PC-3 (cell line): ENCODE data around the gene PTGES2. TPM values are rescaled to one million over a fixed set of nuclear protein-coding genes. Genes with fewer than 3 reads are reported as not detected.
A peak's percentile ranks its signal among the peaks of the same experiment; 100 is the strongest.

Experiments used
- ATAC-seq: fragments of 200-7000 bp; cut with Tn5 transposase; 2 replicates; pipeline ENCODE4 v1.9.1; 2020; ENCODE audit warnings: mild to moderate bottlenecking, moderate library complexity
- BruUV-seq: library from RNA; stranded (reverse); fragments of 400-500 nt; replicated peaks from 2 replicates; lab custom pipeline; 2021; lab: Mats Ljungman, UMichigan
- CTCF ChIA-PET: fragments of 300-600 bp; sonication (Branson Sonifier 250); formaldehyde crosslinking; loops from one replicate; lab custom pipeline; 2022; ENCODE audit warnings: antibody characterized with exemption; lab: Charles Lee
- POLR2A ChIA-PET: fragments of 300-600 bp; sonication (Branson Sonifier 250); formaldehyde crosslinking; loops from one replicate; lab custom pipeline; 2022; ENCODE audit warnings: antibody characterized with exemption; ENCODE audit not compliant: unreplicated experiment; lab: Charles Lee
- DNase-seq: peaks from one replicate; pipeline ENCODE4 v3.0.0-alpha.2; 2015
- H2AFZ ChIP-seq: fragments of 300-600 bp; sonication (generic); 2 replicates; pipeline ENCODE4 v1.6.0; 2016; ENCODE audit warnings: antibody characterized with exemption, low read length
- H3F3A ChIP-seq: fragments of 300-600 bp; sonication (generic); one replicate; pipeline ENCODE4 v1.6.0; 2017; ENCODE audit warnings: antibody characterized with exemption, low read length, control low read depth, mild to moderate bottlenecking; ENCODE audit not compliant: unreplicated experiment
- H3K27ac ChIP-seq: fragments of 300-600 bp; sonication (generic); 2 replicates; pipeline ENCODE4 v1.5.1; 2016; ENCODE audit warnings: mild to moderate bottlenecking, low read length
- H3K27me3 ChIP-seq: fragments of 300-600 bp; sonication (generic); 2 replicates; pipeline ENCODE4 v1.6.1; 2016; ENCODE audit warnings: low read length, mixed read lengths
- H3K36me3 ChIP-seq: fragments of 300-600 bp; sonication (generic); 2 replicates; pipeline ENCODE4 v1.6.1; 2016; ENCODE audit warnings: low read depth, mixed run types, low read length, mixed read lengths
- H3K4me1 ChIP-seq: fragments of 300-600 bp; sonication (generic); 2 replicates; pipeline ENCODE4 v1.5.1; 2016; ENCODE audit warnings: low read length; ENCODE audit not compliant: insufficient read depth
- H3K4me2 ChIP-seq: fragments of 300-600 bp; sonication (generic); 2 replicates; pipeline ENCODE4 v1.6.0; 2016; ENCODE audit warnings: low read length
- H3K4me3 ChIP-seq: fragments of 300-600 bp; sonication (generic); 2 replicates; pipeline ENCODE4 v1.5.1; 2016; ENCODE audit warnings: mild to moderate bottlenecking, low read length, mixed read lengths
- H3K79me2 ChIP-seq: fragments of 300-600 bp; sonication (generic); 2 replicates; pipeline ENCODE4 v1.6.1; 2017; ENCODE audit warnings: low read length, mixed read lengths
- H3K9ac ChIP-seq: fragments of 300-600 bp; sonication (generic); 2 replicates; pipeline ENCODE4 v1.6.0; 2016; ENCODE audit warnings: mild to moderate bottlenecking, low read length
- H3K9me2 ChIP-seq: fragments of 300-600 bp; sonication (generic); replicated peaks from 2 replicates; pipeline ENCODE4 v1.6.1; 2016; ENCODE audit warnings: mixed run types, low read length, mixed read lengths
- H3K9me3 ChIP-seq: fragments of 300-600 bp; sonication (generic); 2 replicates; pipeline ENCODE4 v1.6.1; 2016; ENCODE audit warnings: low read length, mixed read lengths
- H4K20me1 ChIP-seq: fragments of 300-600 bp; sonication (generic); 2 replicates; pipeline ENCODE4 v1.6.1; 2016; ENCODE audit warnings: low read length, mixed read lengths
- CTCF ChIP-seq: fragments of 300-600 bp; sonication (generic); conservative IDR thresholded peaks from 2 replicates; pipeline ENCODE4 v1.5.1; 2017; ENCODE audit warnings: antibody characterized with exemption, low read depth, mild to moderate bottlenecking, low read length
- EZH2 ChIP-seq: fragments of 300-600 bp; sonication (generic); IDR thresholded peaks from one replicate; pipeline ENCODE4 v1.6.1; 2017; ENCODE audit warnings: antibody characterized with exemption, mild to moderate bottlenecking, low read length; ENCODE audit not compliant: unreplicated experiment
- EZH2phosphoT487 ChIP-seq: fragments of 300-600 bp; sonication (generic); IDR thresholded peaks from 2 replicates; pipeline ENCODE4 v1.6.1; 2018; ENCODE audit warnings: mild to moderate bottlenecking, antibody characterized with exemption, low read length, borderline replicate concordance
- intact Hi-C: fragments of 100-400 bp; cut with micrococcal nuclease; formaldehyde crosslinking; loops from 2 replicates; pipeline ENCODE4 v1.9.0; 2023
- total RNA-seq: library from RNA; depleted of rRNA; stranded (reverse); fragments of >200 nt; gene quantifications from 2 replicates; pipeline ENCODE4 v1.2.3, GENCODE V29; 2014

PTGES2 gene
- total RNA-seq, 1 experiment from 2014 or later, result 258 TPM

GRCh38 chr9:128127990-128128835 is 684 bp upstream of the PTGES2 start:
- TSS peak; percentile 34 for BruUV-seq
- no peaks in the 10 kb centered on the region for H3F3A ChIP-seq
- CTCF ChIA-PET, result no interaction called here
- intact Hi-C loops, result loop anchor here (5.0 kb wide), 1 partner anchor 34 kb away; the partner anchor contains the start of gene BBLN
- H3K27ac ChIP-seq, result peak overlapping the region; percentile 87
- peak overlapping the region; percentile 97 for H3K9ac ChIP-seq
- POLR2A ChIA-PET, result interaction anchor here (0.5 to 0.6 kb wide), 2 partner anchors 32 to 486 kb away, joined by 4 read pairs; partner anchors contain the start of gene BBLN
- ATAC-seq (peak; percentile 71), DNase-seq (peak; percentile 82)
- H4K20me1 ChIP-seq, result no peaks in the 10 kb centered on the region
- peaks cover 10% of the 10 kb centered on the region; the same call in 1 of the 2 replicates for H3K4me1 ChIP-seq
- H3K4me3 ChIP-seq, result peak overlapping the region; percentile 95
- peaks cover 8% of the 10 kb centered on the region; the same call in 1 of the 2 replicates for H3K36me3 ChIP-seq
- peak overlapping the region; percentile 89 for H2AFZ ChIP-seq
- H3K79me2 ChIP-seq, result peaks cover 37% of the 10 kb centered on the region
- H3K9me2 ChIP-seq, result no peaks in the 10 kb centered on the region
- TF ChIP-seq EZH2phosphoT487, result no peak
- TF ChIP-seq EZH2, result no peak
- TF ChIP-seq CTCF, result no peak
- H3K9me3 ChIP-seq, result no peaks in the 10 kb centered on the region
- no peaks in the 10 kb centered on the region for H3K27me3 ChIP-seq
- H3K4me2 ChIP-seq, result peak overlapping the region; percentile 94

- no peaks in the 10 kb centered on the region for H3F3A ChIP-seq
- peaks cover 37% of the 10 kb centered on the region for H3K79me2 ChIP-seq
- H3K9ac ChIP-seq, result no peak overlapping the region
- H3K4me3 ChIP-seq, result peak overlapping the region; percentile 95
- no TSS peak for BruUV-seq
- DNase-seq (no peak), ATAC-seq (no peak)
- no peak overlapping the region for H2AFZ ChIP-seq
- no peaks in the 10 kb centered on the region for H3K9me2 ChIP-seq
- peak overlapping the region; percentile 94 for H3K4me2 ChIP-seq
- intact Hi-C loops, result loop anchor here (5.0 kb wide), 1 partner anchor 37 kb away; the partner anchor contains the start of gene BBLN
- peaks cover 8% of the 10 kb centered on the region; the same call in 1 of the 2 replicates for H3K36me3 ChIP-seq
- CTCF ChIA-PET, result no interaction called here
- no peak overlapping the region for H3K27ac ChIP-seq
- POLR2A ChIA-PET, result no interaction called here
- no peaks in the 10 kb centered on the region for H3K27me3 ChIP-seq
- TF ChIP-seq EZH2, result no peak
- no peaks in the 10 kb centered on the region for H3K9me3 ChIP-seq
- H4K20me1 ChIP-seq, result no peaks in the 10 kb centered on the region
- peaks cover 10% of the 10 kb centered on the region; the same call in 1 of the 2 replicates for H3K4me1 ChIP-seq
Observed at GRCh38 chr9:128125580-128126354, 1.8 kb downstream of the PTGES2 start.

- Histone ChIP-seq H4K20me1 (no peaks in the 10 kb centered on the region), H3F3A (no peaks in the 10 kb centered on the region), H3K9me3 (no peaks in the 10 kb centered on the region), H2AFZ (no peak overlapping the region), H3K79me2 (peaks cover 37% of the 10 kb centered on the region), H3K4me1 (peaks cover 10% of the 10 kb centered on the region; the same call in 1 of the 2 replicates), H3K4me2 (peak overlapping the region; percentile 94; the same call in 1 of the 2 replicates), H3K9ac (no peak overlapping the region), H3K36me3 (peaks cover 8% of the 10 kb centered on the region; the same call in 1 of the 2 replicates), H3K27ac (no peak overlapping the region), H3K4me3 (no peak overlapping the region), H3K27me3 (no peaks in the 10 kb centered on the region), H3K9me2 (no peaks in the 10 kb centered on the region)
- POLR2A ChIA-PET, result no interaction called here
- no peak for ATAC-seq
- BruUV-seq, result no TSS peak
- TF ChIP-seq CTCF (peak; percentile 73), EZH2 (no peak), EZH2phosphoT487 (no peak)
- CTCF ChIA-PET, result interaction anchor here (0.6 kb wide), 2 partner anchors 58 to 157 kb away, joined by 3 read pairs; no protein-coding TSS in a partner anchor
- intact Hi-C loops, result loop anchor here (5.0 kb wide), 1 partner anchor 37 kb away; the partner anchor contains the start of gene BBLN
- peak; percentile 57 for DNase-seq
Observed at GRCh38 chr9:128124873-128125579, 2.5 kb downstream of the PTGES2 start.
